Measurements from ENCODE around the gene ST6GALNAC2.

DNA sequence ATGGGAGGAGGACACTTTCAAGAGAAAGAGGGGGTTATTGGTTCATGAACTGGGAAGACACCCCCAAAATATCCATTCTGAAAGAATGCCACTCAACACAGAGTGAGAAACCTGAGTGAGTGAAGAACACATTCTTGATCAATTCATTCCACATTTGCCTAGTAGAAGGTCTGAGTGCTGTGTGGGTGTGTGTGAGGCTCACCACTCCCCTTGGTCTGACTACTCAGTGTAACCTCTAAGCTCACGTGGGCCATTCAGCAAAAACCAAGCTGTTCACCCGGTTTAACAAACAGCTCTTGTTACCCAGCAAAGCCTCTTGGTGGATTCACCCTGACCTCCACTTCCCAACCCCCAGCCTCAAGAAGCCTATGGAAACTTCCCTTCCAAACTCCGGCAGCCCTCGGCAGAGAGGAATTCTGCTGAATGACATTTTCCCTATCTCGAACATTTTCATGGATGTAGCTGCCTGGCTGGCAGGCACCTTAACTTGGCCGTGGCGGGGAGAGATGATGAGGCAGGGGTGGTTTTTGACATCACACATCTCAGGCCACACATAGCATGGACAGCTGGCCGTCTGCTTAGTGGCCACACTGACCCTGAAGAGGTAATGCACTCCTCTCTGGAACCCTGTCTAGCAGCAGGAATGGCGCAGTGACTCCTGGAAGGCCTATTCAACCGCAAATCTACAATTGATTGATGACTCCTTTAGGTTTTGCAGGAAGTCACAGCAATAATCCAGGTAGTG is 46.3 kb upstream of the ST6GALNAC2 start:
- TF ChIP-seq, protein P1, sequence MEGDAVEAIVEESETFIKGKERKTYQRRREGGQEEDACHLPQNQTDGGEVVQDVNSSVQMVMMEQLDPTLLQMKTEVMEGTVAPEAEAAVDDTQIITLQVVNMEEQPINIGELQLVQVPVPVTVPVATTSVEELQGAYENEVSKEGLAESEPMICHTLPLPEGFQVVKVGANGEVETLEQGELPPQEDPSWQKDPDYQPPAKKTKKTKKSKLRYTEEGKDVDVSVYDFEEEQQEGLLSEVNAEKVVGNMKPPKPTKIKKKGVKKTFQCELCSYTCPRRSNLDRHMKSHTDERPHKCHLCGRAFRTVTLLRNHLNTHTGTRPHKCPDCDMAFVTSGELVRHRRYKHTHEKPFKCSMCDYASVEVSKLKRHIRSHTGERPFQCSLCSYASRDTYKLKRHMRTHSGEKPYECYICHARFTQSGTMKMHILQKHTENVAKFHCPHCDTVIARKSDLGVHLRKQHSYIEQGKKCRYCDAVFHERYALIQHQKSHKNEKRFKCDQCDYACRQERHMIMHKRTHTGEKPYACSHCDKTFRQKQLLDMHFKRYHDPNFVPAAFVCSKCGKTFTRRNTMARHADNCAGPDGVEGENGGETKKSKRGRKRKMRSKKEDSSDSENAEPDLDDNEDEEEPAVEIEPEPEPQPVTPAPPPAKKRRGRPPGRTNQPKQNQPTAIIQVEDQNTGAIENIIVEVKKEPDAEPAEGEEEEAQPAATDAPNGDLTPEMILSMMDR (IDR thresholded peaks at IDR 0.05), result no peak
- no peak for TF ChIP-seq POLR2A (IDR thresholded peaks at IDR 0.05)
